NT2/D1 (cell line): ENCODE measurements around the gene LCNL1.

Source experiments
- DNase-seq: peaks from one replicate; pipeline ENCODE4 v3.0.0-alpha.2; 2011; ENCODE audit warnings: low read depth, low spot score
- H3K27me3 ChIP-seq: 2 replicates; pipeline ENCODE4 v1.6.0; 2011; ENCODE audit warnings: mild to moderate bottlenecking; ENCODE audit not compliant: insufficient read length, insufficient read depth
- H3K36me3 ChIP-seq: 2 replicates; pipeline ENCODE4 v1.6.1; 2011; ENCODE audit warnings: mild to moderate bottlenecking, low read length, mixed read lengths; ENCODE audit not compliant: insufficient read depth, insufficient read length
- H3K4me1 ChIP-seq: 2 replicates; pipeline ENCODE4 v1.5.1; 2011; ENCODE audit not compliant: insufficient read depth, insufficient read length
- H3K4me3 ChIP-seq: 2 replicates; pipeline ENCODE4 v1.5.1; 2011; ENCODE audit warnings: low read depth; ENCODE audit not compliant: insufficient read length
- H3K9ac ChIP-seq: 2 replicates; pipeline ENCODE4 v1.6.0; 2011; ENCODE audit warnings: low read depth; ENCODE audit not compliant: insufficient read length
- H3K9me3 ChIP-seq: 2 replicates; pipeline ENCODE4 v1.5.1; 2011; ENCODE audit warnings: mild to moderate bottlenecking, low read length; ENCODE audit not compliant: insufficient read depth
- SUZ12 ChIP-seq: IDR thresholded peaks from 2 replicates; pipeline ENCODE4 v1.6.1; 2011; ENCODE audit not compliant: insufficient read length, insufficient read depth; ENCODE audit errors: extremely low read depth
- YY1 ChIP-seq: IDR thresholded peaks from 2 replicates; pipeline ENCODE4 v1.6.1; 2011; ENCODE audit not compliant: insufficient read length, insufficient read depth
- ZNF274 ChIP-seq: IDR thresholded peaks from 2 replicates; pipeline ENCODE4 v1.6.1; 2011; ENCODE audit warnings: mild to moderate bottlenecking, low read depth, low read length

Gene LCNL1

GRCh38 chr9:137007108-137007815 is 24.5 kb downstream of the LCNL1 start:
- peaks cover 8% of the 10 kb centered on the region; the same call in 1 of the 2 replicates for H3K9me3 ChIP-seq
- TF ChIP-seq SUZ12, result no peak
- H3K4me3 ChIP-seq, result no peak overlapping the region
- H3K9ac ChIP-seq, result no peak overlapping the region
- H3K27me3 ChIP-seq, result no peaks in the 10 kb centered on the region
- H3K4me1 ChIP-seq, result no peaks in the 10 kb centered on the region
- DNase-seq, result no peak
- H3K36me3 ChIP-seq, result no peaks in the 10 kb centered on the region

GRCh38 chr9:137007816-137008270 is 25.1 kb downstream of the LCNL1 start:
- Histone ChIP-seq H3K4me3 (no peak overlapping the region), H3K4me1 (no peaks in the 10 kb centered on the region), H3K36me3 (no peaks in the 10 kb centered on the region), H3K9ac (peak overlapping the region; percentile 32), H3K9me3 (peaks cover 8% of the 10 kb centered on the region; the same call in 1 of the 2 replicates), H3K27me3 (no peaks in the 10 kb centered on the region)
- no peak for DNase-seq
- TF ChIP-seq YY1 (no peak), ZNF274 (no peak), SUZ12 (no peak)

- H3K27me3 ChIP-seq, result no peaks in the 10 kb centered on the region
- no peak overlapping the region for H3K4me3 ChIP-seq
- TF ChIP-seq SUZ12 (no peak), YY1 (no peak), ZNF274 (no peak)
- H3K36me3 ChIP-seq, result no peaks in the 10 kb centered on the region
- DNase-seq, result no peak
- H3K9me3 ChIP-seq, result peaks cover 8% of the 10 kb centered on the region; the same call in 1 of the 2 replicates
- H3K9ac ChIP-seq, result peak overlapping the region; percentile 32
- H3K4me1 ChIP-seq, result no peaks in the 10 kb centered on the region
Measured at GRCh38 chr9:137008312-137008711, 25.5 kb downstream of the LCNL1 start.

- Histone ChIP-seq H3K4me3 (no peak overlapping the region), H3K9me3 (peaks cover 8% of the 10 kb centered on the region; the same call in 1 of the 2 replicates), H3K4me1 (no peaks in the 10 kb centered on the region), H3K9ac (no peak overlapping the region), H3K36me3 (no peaks in the 10 kb centered on the region), H3K27me3 (no peaks in the 10 kb centered on the region)
- TF ChIP-seq SUZ12 (no peak), ZNF274 (no peak), YY1 (no peak)
- DNase-seq, result no peak
Measured at GRCh38 chr9:137009217-137009616, 26.4 kb downstream of the LCNL1 start.

GRCh38 chr9:137009938-137010732 is 27.3 kb downstream of the LCNL1 start:
- H3K9me3 ChIP-seq, result peaks cover 6% of the 10 kb centered on the region; the same call in 1 of the 2 replicates
- no peak for DNase-seq
- TF ChIP-seq ZNF274 (no peak), SUZ12 (no peak), YY1 (no peak)
- H3K36me3 ChIP-seq, result no peaks in the 10 kb centered on the region
- H3K4me1 ChIP-seq, result no peaks in the 10 kb centered on the region
- H3K27me3 ChIP-seq, result no peaks in the 10 kb centered on the region
- H3K9ac ChIP-seq, result no peak overlapping the region
- no peak overlapping the region for H3K4me3 ChIP-seq

GRCh38 chr9:137011156-137011555 is 28.4 kb downstream of the LCNL1 start:
- Histone ChIP-seq H3K4me1 (no peaks in the 10 kb centered on the region), H3K36me3 (peaks cover 2% of the 10 kb centered on the region), H3K27me3 (no peaks in the 10 kb centered on the region), H3K9me3 (no peaks in the 10 kb centered on the region; the same call in 1 of the 2 replicates), H3K4me3 (no peak overlapping the region), H3K9ac (no peak overlapping the region)
- no peak for TF ChIP-seq ZNF274
- no peak for TF ChIP-seq SUZ12
- TF ChIP-seq YY1, result no peak
- no peak for DNase-seq
